OCI-LY7 (cell line): Measurements from ENCODE around the gene DEGS1.

ENCODE experiments used
- EZH2phosphoT487 ChIP-seq: fragments of 200-600 bp; sonication (generic); IDR thresholded peaks from 2 replicates; pipeline ENCODE4 v1.6.1; 2018; ENCODE audit warnings: low read depth, borderline replicate concordance, mild to moderate bottlenecking, mixed run types, antibody characterized with exemption, low read length, moderate library complexity, mixed read lengths
- TF ChIP-seq, protein P1 (sequence below): fragments of 200-600 bp; sonication (generic); conservative IDR thresholded peaks from 2 replicates; pipeline ENCODE4 v1.5.1; 2014; ENCODE audit warnings: mild to moderate bottlenecking, antibody characterized with exemption, low read length, moderate library complexity, mixed read lengths

DNA sequence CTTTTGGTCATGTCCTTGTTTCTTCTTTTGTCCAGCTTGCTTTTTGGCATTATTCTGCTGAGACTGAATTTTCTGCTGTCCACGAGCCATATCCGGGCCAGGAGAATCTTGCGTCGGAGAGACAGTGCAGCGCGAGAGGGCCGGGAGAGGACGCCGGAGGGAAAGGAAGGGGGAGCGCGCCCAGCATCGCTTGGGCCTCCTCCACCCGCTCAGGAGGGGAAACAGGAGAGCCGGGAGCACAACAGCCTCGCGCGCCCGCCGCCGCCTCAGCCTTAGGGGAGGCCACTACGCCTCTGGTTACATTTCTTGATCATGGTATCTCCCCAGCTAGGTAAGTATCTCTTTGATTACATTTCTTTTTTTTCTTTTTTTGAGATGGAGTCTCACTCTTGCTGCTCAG lies 7.4 kb upstream of the DEGS1 start:
- TF ChIP-seq, protein P1, sequence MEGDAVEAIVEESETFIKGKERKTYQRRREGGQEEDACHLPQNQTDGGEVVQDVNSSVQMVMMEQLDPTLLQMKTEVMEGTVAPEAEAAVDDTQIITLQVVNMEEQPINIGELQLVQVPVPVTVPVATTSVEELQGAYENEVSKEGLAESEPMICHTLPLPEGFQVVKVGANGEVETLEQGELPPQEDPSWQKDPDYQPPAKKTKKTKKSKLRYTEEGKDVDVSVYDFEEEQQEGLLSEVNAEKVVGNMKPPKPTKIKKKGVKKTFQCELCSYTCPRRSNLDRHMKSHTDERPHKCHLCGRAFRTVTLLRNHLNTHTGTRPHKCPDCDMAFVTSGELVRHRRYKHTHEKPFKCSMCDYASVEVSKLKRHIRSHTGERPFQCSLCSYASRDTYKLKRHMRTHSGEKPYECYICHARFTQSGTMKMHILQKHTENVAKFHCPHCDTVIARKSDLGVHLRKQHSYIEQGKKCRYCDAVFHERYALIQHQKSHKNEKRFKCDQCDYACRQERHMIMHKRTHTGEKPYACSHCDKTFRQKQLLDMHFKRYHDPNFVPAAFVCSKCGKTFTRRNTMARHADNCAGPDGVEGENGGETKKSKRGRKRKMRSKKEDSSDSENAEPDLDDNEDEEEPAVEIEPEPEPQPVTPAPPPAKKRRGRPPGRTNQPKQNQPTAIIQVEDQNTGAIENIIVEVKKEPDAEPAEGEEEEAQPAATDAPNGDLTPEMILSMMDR: no peak
- no peak for TF ChIP-seq EZH2phosphoT487
